Progenitor cell of endocrine pancreas (in vitro differentiated cells): Measurements from ENCODE around the gene CD226. TPM values are rescaled to one million over a fixed set of nuclear protein-coding genes. Genes with fewer than 3 reads are reported as not detected.
"Not testable (repeated sequence)": the region's sequence is repeated elsewhere in the genome, so short reads cannot be mapped to it uniquely, and the experiment has no call there.

Experiments used
- DNase-seq: peaks from one replicate; pipeline ENCODE4 v3.0.0; 2021; ENCODE audit warnings: low spot score; ENCODE audit not compliant: unreplicated experiment
- H3K27ac Mint-ChIP-seq: 2 replicates; pipeline ENCODE4 v1.8.0; 2021; ENCODE audit warnings: mild to moderate bottlenecking, moderate library complexity, mixed read lengths
- H3K27me3 Mint-ChIP-seq: 2 replicates; pipeline ENCODE4 v1.8.0; 2021; ENCODE audit warnings: mixed read lengths
- H3K36me3 Mint-ChIP-seq: 2 replicates; pipeline ENCODE4 v1.8.0; 2022; ENCODE audit warnings: mixed read lengths; ENCODE audit not compliant: insufficient read depth
- H3K4me1 Mint-ChIP-seq: 2 replicates; pipeline ENCODE4 v1.8.0; 2021; ENCODE audit warnings: low read depth, mixed read lengths
- H3K4me3 Mint-ChIP-seq: 2 replicates; pipeline ENCODE4 v1.8.0; 2021; ENCODE audit warnings: low read depth, mild to moderate bottlenecking, moderate library complexity, mixed read lengths
- H3K9me3 Mint-ChIP-seq: 2 replicates; pipeline ENCODE4 v1.8.0; 2021; ENCODE audit warnings: low read depth, mixed read lengths
- CTCF ChIP-seq: fragments of 200-600 bp; sonication (generic); IDR thresholded peaks from one replicate; pipeline ENCODE4 v1.5.0; 2021; ENCODE audit warnings: antibody characterized with exemption, mild to moderate bottlenecking; ENCODE audit not compliant: unreplicated experiment
- total RNA-seq: library from RNA; stranded (reverse); gene quantifications from 2 replicates; pipeline ENCODE4 v1.2.1, GENCODE V29; 2021

The CD226 gene
- total RNA-seq, 1 donor from 2014 or later, result 0.55 TPM

DNA sequence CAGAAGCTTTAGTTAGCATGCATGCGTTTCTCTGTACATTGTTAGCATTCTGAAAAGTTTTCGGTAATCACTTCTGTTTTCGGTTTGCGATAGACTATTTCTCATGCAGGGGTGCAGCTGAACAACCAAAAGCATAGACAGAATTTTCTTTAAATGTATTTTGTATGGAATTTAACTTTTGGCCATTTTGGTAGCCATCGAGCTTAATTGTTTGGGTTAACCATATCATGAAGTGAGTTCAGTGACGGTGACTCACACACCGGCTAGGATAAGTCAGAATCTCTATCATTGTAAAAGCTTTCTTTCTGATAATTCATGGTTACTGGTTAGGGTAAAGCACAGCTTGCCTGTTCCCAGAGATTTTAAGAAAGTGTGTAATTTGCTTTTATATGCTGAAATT is 107.2 kb downstream of the CD226 start:
- no peaks in the 10 kb centered on the region for H3K36me3 Mint-ChIP-seq
- H3K27ac Mint-ChIP-seq, result no peak overlapping the region
- no peaks in the 10 kb centered on the region for H3K4me1 Mint-ChIP-seq
- H3K27me3 Mint-ChIP-seq, result no peaks in the 10 kb centered on the region
- no peak for TF ChIP-seq CTCF
- DNase-seq, result no peak
- no peak overlapping the region for H3K4me3 Mint-ChIP-seq
- no peaks in the 10 kb centered on the region for H3K9me3 Mint-ChIP-seq

- no peak overlapping the region for H3K27ac Mint-ChIP-seq
- H3K27me3 Mint-ChIP-seq, result no peaks in the 10 kb centered on the region
- no peak for TF ChIP-seq CTCF
- no peaks in the 10 kb centered on the region for H3K9me3 Mint-ChIP-seq
- no peak for DNase-seq
- H3K4me1 Mint-ChIP-seq, result no peaks in the 10 kb centered on the region
- no peak overlapping the region for H3K4me3 Mint-ChIP-seq
- no peaks in the 10 kb centered on the region for H3K36me3 Mint-ChIP-seq
These were observed 107.7 kb downstream of the CD226 start for GRCh38 chr18:69840001-69840400.

DNA sequence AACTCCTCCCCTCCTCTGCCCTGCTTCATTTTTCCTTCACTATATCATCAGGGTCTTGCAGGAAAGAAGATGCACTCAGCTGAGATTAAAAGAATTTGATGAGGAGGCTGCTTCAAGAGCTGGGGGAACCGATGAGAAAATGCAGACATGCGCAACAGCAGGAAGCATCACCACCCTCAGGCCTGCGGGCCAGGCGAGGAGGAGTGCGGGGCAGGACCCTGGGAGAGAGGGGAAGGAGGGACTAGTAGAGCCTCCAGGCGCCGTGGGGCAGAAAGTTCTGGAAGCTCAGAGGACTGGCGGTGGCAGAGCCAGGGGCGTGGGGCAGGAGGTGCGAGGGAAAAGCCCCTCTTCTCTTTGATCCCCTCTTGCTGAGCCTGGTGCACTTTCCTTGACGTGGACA is 108.2 kb downstream of the CD226 start:
- no peak for DNase-seq
- no peaks in the 10 kb centered on the region for H3K27me3 Mint-ChIP-seq
- H3K4me3 Mint-ChIP-seq, result no peak overlapping the region
- H3K27ac Mint-ChIP-seq, result no peak overlapping the region
- H3K9me3 Mint-ChIP-seq, result no peaks in the 10 kb centered on the region
- H3K36me3 Mint-ChIP-seq, result no peaks in the 10 kb centered on the region
- TF ChIP-seq CTCF, result no peak
- no peaks in the 10 kb centered on the region for H3K4me1 Mint-ChIP-seq

GRCh38 chr18:69838620-69839411 is 108.9 kb downstream of the CD226 start:
- H3K27ac Mint-ChIP-seq, result no peak overlapping the region
- H3K36me3 Mint-ChIP-seq, result no peaks in the 10 kb centered on the region
- DNase-seq, result no peak
- no peak for TF ChIP-seq CTCF
- no peaks in the 10 kb centered on the region for H3K4me1 Mint-ChIP-seq
- H3K4me3 Mint-ChIP-seq, result no peak overlapping the region
- H3K27me3 Mint-ChIP-seq, result no peaks in the 10 kb centered on the region
- no peaks in the 10 kb centered on the region for H3K9me3 Mint-ChIP-seq

DNA sequence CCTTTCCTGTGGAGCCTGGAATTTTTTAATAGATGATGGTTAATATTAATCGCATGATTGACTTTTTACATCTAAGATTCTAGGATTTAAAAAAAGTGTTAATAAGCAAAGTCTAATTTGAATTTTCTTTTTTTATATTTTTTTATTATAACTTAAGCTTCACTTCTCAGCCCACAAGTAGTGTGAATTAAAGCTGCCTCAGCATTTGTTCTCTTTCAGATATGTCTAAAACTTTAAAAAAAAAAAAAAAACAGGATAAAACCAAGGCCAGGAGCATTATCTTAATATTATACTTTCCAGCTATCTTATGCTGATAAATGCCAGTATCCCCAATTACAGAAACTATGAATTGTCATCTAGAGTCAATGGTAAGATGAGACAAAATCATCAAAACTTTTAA is 109.7 kb downstream of the CD226 start:
- DNase-seq, result no peak
- H3K9me3 Mint-ChIP-seq, result no peaks in the 10 kb centered on the region
- H3K4me1 Mint-ChIP-seq, result no peaks in the 10 kb centered on the region
- H3K27ac Mint-ChIP-seq, result no peak overlapping the region
- no peaks in the 10 kb centered on the region for H3K27me3 Mint-ChIP-seq
- no peaks in the 10 kb centered on the region for H3K36me3 Mint-ChIP-seq
- TF ChIP-seq CTCF, result no peak
- H3K4me3 Mint-ChIP-seq, result no peak overlapping the region

- H3K4me3 Mint-ChIP-seq, H3K9me3 Mint-ChIP-seq, H3K27me3 Mint-ChIP-seq, DNase-seq, H3K27ac Mint-ChIP-seq, H3K4me1 Mint-ChIP-seq, H3K36me3 Mint-ChIP-seq: not testable (repeated sequence)
These were observed 112.7 kb downstream of the CD226 start for GRCh38 chr18:69834980-69835379.
